ENCODE results near the gene RRAS. TPM values are rescaled to one million over a fixed set of nuclear protein-coding genes. Genes with fewer than 3 reads are reported as not detected.

The RRAS gene
- total RNA-seq, 1 donor from 2014 or later, result 4.7 TPM

DNA sequence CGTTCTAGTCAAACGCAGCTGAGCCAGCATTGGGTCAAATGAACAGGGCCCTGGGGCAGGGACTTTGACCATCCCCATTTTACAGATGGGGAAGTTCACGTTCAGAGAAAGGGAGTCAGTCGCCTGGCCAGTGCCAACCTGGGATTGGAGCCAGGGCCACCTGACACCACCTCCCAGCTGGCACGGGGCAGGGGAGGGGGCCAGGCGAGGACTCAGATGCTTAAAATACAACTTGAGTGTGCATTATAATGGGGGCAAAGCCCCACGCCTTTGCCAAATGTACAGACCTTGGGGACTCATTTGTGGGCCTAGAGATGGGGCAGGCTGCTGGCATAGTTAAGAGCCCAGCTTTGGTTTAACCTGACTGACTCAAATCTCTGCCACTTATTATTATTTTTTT is 34.3 kb downstream of the RRAS start:
- no peak overlapping the region for H3K4me3 Mint-ChIP-seq (ENCODE audit: unreplicated experiment)
- no peaks in the 10 kb centered on the region for H3K36me3 Mint-ChIP-seq (ENCODE audit: unreplicated experiment)
- no peak overlapping the region for H3K27ac Mint-ChIP-seq (ENCODE audit: unreplicated experiment)
- no peaks in the 10 kb centered on the region for H3K4me1 Mint-ChIP-seq (ENCODE audit: low read depth, unreplicated experiment)
- H3K27me3 Mint-ChIP-seq (ENCODE audit: unreplicated experiment), result peaks cover 4% of the 10 kb centered on the region
- H3K9me3 Mint-ChIP-seq (ENCODE audit: unreplicated experiment), result peaks cover 1% of the 10 kb centered on the region
- TF ChIP-seq, protein P1, sequence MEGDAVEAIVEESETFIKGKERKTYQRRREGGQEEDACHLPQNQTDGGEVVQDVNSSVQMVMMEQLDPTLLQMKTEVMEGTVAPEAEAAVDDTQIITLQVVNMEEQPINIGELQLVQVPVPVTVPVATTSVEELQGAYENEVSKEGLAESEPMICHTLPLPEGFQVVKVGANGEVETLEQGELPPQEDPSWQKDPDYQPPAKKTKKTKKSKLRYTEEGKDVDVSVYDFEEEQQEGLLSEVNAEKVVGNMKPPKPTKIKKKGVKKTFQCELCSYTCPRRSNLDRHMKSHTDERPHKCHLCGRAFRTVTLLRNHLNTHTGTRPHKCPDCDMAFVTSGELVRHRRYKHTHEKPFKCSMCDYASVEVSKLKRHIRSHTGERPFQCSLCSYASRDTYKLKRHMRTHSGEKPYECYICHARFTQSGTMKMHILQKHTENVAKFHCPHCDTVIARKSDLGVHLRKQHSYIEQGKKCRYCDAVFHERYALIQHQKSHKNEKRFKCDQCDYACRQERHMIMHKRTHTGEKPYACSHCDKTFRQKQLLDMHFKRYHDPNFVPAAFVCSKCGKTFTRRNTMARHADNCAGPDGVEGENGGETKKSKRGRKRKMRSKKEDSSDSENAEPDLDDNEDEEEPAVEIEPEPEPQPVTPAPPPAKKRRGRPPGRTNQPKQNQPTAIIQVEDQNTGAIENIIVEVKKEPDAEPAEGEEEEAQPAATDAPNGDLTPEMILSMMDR (IDR thresholded peaks at IDR 0.05; ENCODE audit: partially characterized antibody, unreplicated experiment), result no peak
- no peak for DNase-seq

DNA sequence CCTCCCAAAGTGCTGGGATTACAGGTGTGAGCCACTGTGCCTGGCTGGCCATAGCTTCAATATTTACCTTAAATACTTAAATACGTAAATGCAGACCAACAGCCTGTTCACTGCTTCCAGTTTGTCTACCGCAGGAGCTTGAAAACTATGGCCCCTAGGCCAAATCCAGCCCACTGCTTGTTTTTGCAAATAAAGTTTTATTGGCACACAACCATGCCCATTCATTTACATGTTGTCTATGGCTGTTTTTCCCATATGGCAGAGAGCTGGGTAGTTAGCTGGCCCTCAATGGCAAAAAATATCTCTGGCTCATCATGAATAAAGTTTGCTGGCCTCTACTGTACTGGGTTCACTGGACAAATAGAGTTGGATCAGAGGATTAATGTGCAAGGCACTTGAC is 37.1 kb downstream of the RRAS start:
- TF ChIP-seq, protein P1 (IDR thresholded peaks at IDR 0.05; ENCODE audit: partially characterized antibody, unreplicated experiment), result no peak
- Mint-ChIP-seq H3K9me3 (ENCODE audit: unreplicated experiment) (peaks cover 3% of the 10 kb centered on the region), H3K27ac (ENCODE audit: unreplicated experiment) (no peak overlapping the region)

GRCh38 chr19:49601482-49602038 is 38.4 kb downstream of the RRAS start:
- TF ChIP-seq, protein P1 (IDR thresholded peaks at IDR 0.05; ENCODE audit: partially characterized antibody, unreplicated experiment), result no peak
- Mint-ChIP-seq H3K27ac (ENCODE audit: unreplicated experiment) (no peak overlapping the region), H3K9me3 (ENCODE audit: unreplicated experiment) (peaks cover 3% of the 10 kb centered on the region), H3K27me3 (ENCODE audit: unreplicated experiment) (peaks cover 4% of the 10 kb centered on the region), H3K36me3 (ENCODE audit: unreplicated experiment) (no peaks in the 10 kb centered on the region), H3K4me1 (ENCODE audit: low read depth, unreplicated experiment) (no peaks in the 10 kb centered on the region), H3K4me3 (ENCODE audit: unreplicated experiment) (no peak overlapping the region)
- no peak for DNase-seq

More for the DNA sequence above, 37.1 kb downstream of the RRAS start:
- H3K4me3 Mint-ChIP-seq (ENCODE audit: unreplicated experiment), result no peak overlapping the region
- H3K27me3 Mint-ChIP-seq (ENCODE audit: unreplicated experiment), result peaks cover 4% of the 10 kb centered on the region
- H3K4me1 Mint-ChIP-seq (ENCODE audit: low read depth, unreplicated experiment), result no peaks in the 10 kb centered on the region
- H3K36me3 Mint-ChIP-seq (ENCODE audit: unreplicated experiment), result no peaks in the 10 kb centered on the region
- DNase-seq, result no peak

- H3K4me1 Mint-ChIP-seq (ENCODE audit: low read depth, unreplicated experiment), result no peaks in the 10 kb centered on the region
- H3K27me3 Mint-ChIP-seq (ENCODE audit: unreplicated experiment), result peaks cover 4% of the 10 kb centered on the region
- H3K4me3 Mint-ChIP-seq (ENCODE audit: unreplicated experiment), result no peak overlapping the region
- TF ChIP-seq, protein P1 (IDR thresholded peaks at IDR 0.05; ENCODE audit: partially characterized antibody, unreplicated experiment), result no peak
- no peak for DNase-seq
- peaks cover 3% of the 10 kb centered on the region for H3K9me3 Mint-ChIP-seq (ENCODE audit: unreplicated experiment)
- no peak overlapping the region for H3K27ac Mint-ChIP-seq (ENCODE audit: unreplicated experiment)
- H3K36me3 Mint-ChIP-seq (ENCODE audit: unreplicated experiment), result no peaks in the 10 kb centered on the region
These were observed 40.3 kb downstream of the RRAS start for GRCh38 chr19:49599378-49600295.

DNA sequence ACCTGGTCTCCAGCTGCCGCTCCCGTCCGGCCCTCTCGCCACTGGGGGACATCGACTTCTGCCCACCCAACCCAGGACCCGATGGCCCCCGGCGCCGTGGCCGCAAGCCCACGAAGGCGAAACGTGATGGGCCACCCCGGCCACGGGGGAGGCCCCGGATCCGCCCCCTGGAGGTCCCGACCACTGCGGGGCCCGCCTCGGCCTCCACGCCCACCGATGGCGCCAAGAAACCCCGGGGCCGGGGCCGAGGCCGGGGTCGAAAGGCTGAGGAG is 42.3 kb downstream of the RRAS start:
- peaks cover 8% of the 10 kb centered on the region for H3K4me1 Mint-ChIP-seq (ENCODE audit: low read depth, unreplicated experiment)
- TF ChIP-seq, protein P1 (IDR thresholded peaks at IDR 0.05; ENCODE audit: partially characterized antibody, unreplicated experiment), result no peak
- no peaks in the 10 kb centered on the region for H3K36me3 Mint-ChIP-seq (ENCODE audit: unreplicated experiment)

More for the DNA sequence above, 42.3 kb downstream of the RRAS start:
- Mint-ChIP-seq H3K27ac (ENCODE audit: unreplicated experiment) (no peak overlapping the region), H3K9me3 (ENCODE audit: unreplicated experiment) (peaks cover 7% of the 10 kb centered on the region), H3K4me3 (ENCODE audit: unreplicated experiment) (no peak overlapping the region), H3K27me3 (ENCODE audit: unreplicated experiment) (peaks cover 13% of the 10 kb centered on the region)
- no peak for DNase-seq

Data from glutamatergic neuron (in vitro differentiated cells).